Caki2 (cell line): ENCODE results near the gene TLE1. TPM values are rescaled to one million over a fixed set of nuclear protein-coding genes. Genes with fewer than 3 reads are reported as not detected.

ENCODE experiments used
- DNase-seq: peaks from one replicate; pipeline ENCODE4 v3.0.0-alpha.2; 2015; ENCODE audit warnings: low read depth
- in situ Hi-C: cut with HindIII; loops from 2 replicates; pipeline ENCODE4 v1.10.0; 2016; ENCODE audit warnings: low sequenced_read_pairs, low pct_unique_long_range_greater_than_20kb, mixed read lengths
- total RNA-seq: library from RNA; depleted of rRNA; stranded (reverse); fragments of >200 nt; shearing (Covaris generic); gene quantifications from 2 replicates; pipeline ENCODE4 v1.2.3, GENCODE V29; 2014; ENCODE audit warnings: low replicate concordance; rRNA removed

The TLE1 gene
- total RNA-seq, 1 experiment from 2014 or later, result 67.8 TPM

GRCh38 chr9:81546489-81546888, 142.9 kb downstream of the TLE1 start:
- DNase-seq, result no peak
- in situ Hi-C loops, result no loop called here

- in situ Hi-C loops, result no loop called here
Observed at GRCh38 chr9:81543695-81544094, 145.7 kb downstream of the TLE1 start.

GRCh38 chr9:81542118-81542889, 147.0 kb downstream of the TLE1 start:
- no peak for DNase-seq
- in situ Hi-C loops, result no loop called here

More at GRCh38 chr9:81543695-81544094, 145.7 kb downstream of the TLE1 start:
- DNase-seq, result no peak

- no peak for DNase-seq
- in situ Hi-C loops, result no loop called here
Observed at GRCh38 chr9:81540142-81540710, 149.1 kb downstream of the TLE1 start.

- in situ Hi-C loops, result no loop called here
- DNase-seq, result no peak
Observed at GRCh38 chr9:81539317-81539716, 150.0 kb downstream of the TLE1 start.

GRCh38 chr9:81538890-81539289, 150.5 kb downstream of the TLE1 start:
- in situ Hi-C loops, result no loop called here
- DNase-seq, result no peak

GRCh38 chr9:81537964-81538363, 151.4 kb downstream of the TLE1 start:
- in situ Hi-C loops, result no loop called here
- no peak for DNase-seq

- DNase-seq, result no peak
- in situ Hi-C loops, result no loop called here
Observed at GRCh38 chr9:81536242-81537025, 152.9 kb downstream of the TLE1 start.

- in situ Hi-C loops, result no loop called here
- DNase-seq, result peak; percentile 93
Observed at GRCh38 chr9:81535542-81536241, 153.7 kb downstream of the TLE1 start.

- in situ Hi-C loops, result no loop called here
Observed at GRCh38 chr9:81534138-81534875, 155.0 kb downstream of the TLE1 start.

More at GRCh38 chr9:81534138-81534875, 155.0 kb downstream of the TLE1 start:
- DNase-seq, result no peak

Other genes with a start within 250 kb of the TLE1 start
- gene SPATA31D4, start 238.9 kb upstream of the TLE1 start, total RNA-seq, result not detected in 2 replicates